Cortex of kidney (tissue), 1 donor: ENCODE results near the gene ST8SIA4.

Experiments
- DNase-seq: peaks from one replicate; lab custom pipeline; 2025; lab: John Stamatoyannopoulos, UW

The ST8SIA4 gene

GRCh38 chr5:100903039-100903887, at the start of gene ST8SIA4:
Gene ST8SIA4, minus strand, starts transcription at chr5:100903282. Its CDS starts 327 bp downstream, at chr5:100902955.
- DNase-seq: no peak

GRCh38 chr5:100950985-100951384, 47.9 kb upstream of the ST8SIA4 start:
- no peak for DNase-seq

- DNase-seq: no peak
These were observed 10.2 kb upstream of the ST8SIA4 start for GRCh38 chr5:100913298-100913697.

- no peak for DNase-seq
These were observed 6.0 kb upstream of the ST8SIA4 start for GRCh38 chr5:100909034-100909433.

GRCh38 chr5:100905259-100905914, 2.3 kb upstream of the ST8SIA4 start:
- DNase-seq: no peak

GRCh38 chr5:100904259-100904861, 1.3 kb upstream of the ST8SIA4 start:
- DNase-seq: no peak

GRCh38 chr5:100902440-100903038, 543 bp downstream of the ST8SIA4 start:
- DNase-seq: no peak

GRCh38 chr5:100901821-100902341, 1.2 kb downstream of the ST8SIA4 start:
- DNase-seq: no peak

- DNase-seq: no peak
These were observed 2.0 kb downstream of the ST8SIA4 start for GRCh38 chr5:100900796-100901781.

GRCh38 chr5:100900142-100900795, 2.8 kb downstream of the ST8SIA4 start:
- DNase-seq: no peak

GRCh38 chr5:100899675-100900074, 3.4 kb downstream of the ST8SIA4 start:
- DNase-seq: no peak

- no peak for DNase-seq
These were observed 4.4 kb downstream of the ST8SIA4 start for GRCh38 chr5:100898504-100899346.

- no peak for DNase-seq
These were observed 7.0 kb downstream of the ST8SIA4 start for GRCh38 chr5:100896054-100896453.

- DNase-seq: no peak
These were observed 12.5 kb downstream of the ST8SIA4 start for GRCh38 chr5:100890461-100891008.

GRCh38 chr5:100889896-100890295, 13.2 kb downstream of the ST8SIA4 start:
- DNase-seq: no peak

- DNase-seq: no peak
These were observed 13.8 kb downstream of the ST8SIA4 start for GRCh38 chr5:100889165-100889743.

GRCh38 chr5:100877274-100877673, 25.8 kb downstream of the ST8SIA4 start:
- no peak for DNase-seq

GRCh38 chr5:100872408-100873190, 30.5 kb downstream of the ST8SIA4 start:
- DNase-seq: no peak
